Thyroid gland (tissue), 4 donors: ENCODE measurements around the gene C3orf80. TPM values are rescaled to one million over a fixed set of nuclear protein-coding genes. Genes with fewer than 3 reads are reported as not detected.
"Not testable (repeated sequence)": the region's sequence is repeated elsewhere in the genome, so short reads cannot be mapped to it uniquely, and the experiment has no call there.

Experiments
- DNase-seq, 2 donors: peaks; one replicate each; pipeline ENCODE4 v3.0.0-alpha.2; 2019
- H3K27ac ChIP-seq, 3 donors: fragments of 200-600 bp; sonication (generic); 1 replicate in 2 of 3; 2 replicates in 1 of 3; pipeline ENCODE4 v1.5.1; 2016 to 2019; ENCODE audit warnings: mild to moderate bottlenecking in 1 of 3, moderate library complexity in 1 of 3
- H3K27me3 ChIP-seq: fragments of 200-600 bp; sonication (generic); one replicate; pipeline ENCODE4 v1.5.1; 2019
- H3K36me3 ChIP-seq, 2 donors: fragments of 200-600 bp; sonication (generic); one replicate each; pipeline ENCODE4 v1.5.1; 2016 to 2019
- H3K4me1 ChIP-seq, 2 donors: fragments of 200-600 bp; sonication (generic); one replicate each; pipeline ENCODE4 v1.5.1; 2017 to 2019
- H3K4me3 ChIP-seq, 3 donors: fragments of 200-600 bp; sonication (generic); replicated peaks in 1 of 3; 1 replicate in 2 of 3; 2 replicates in 1 of 3; pipeline ENCODE4 v1.5.1; 2016; ENCODE audit warnings: mild to moderate bottlenecking in 1 of 3
- H3K9me3 ChIP-seq: fragments of 200-600 bp; sonication (generic); one replicate; pipeline ENCODE4 v1.5.1; 2017
- CTCF ChIP-seq, 6 experiments: fragments of 200-600 bp in 3 of 6; fragments of 450-650 bp in 3 of 6; sonication (generic) in 3 of 6; IDR thresholded peaks; one replicate each; pipeline ENCODE4 v1.5.1; 2016 to 2019; ENCODE audit warnings: antibody characterized with exemption in 6 of 6, mild to moderate bottlenecking in 2 of 6, inconsistent platforms in 1 of 6, moderate library complexity in 1 of 6
- POLR2A ChIP-seq, 2 donors: fragments of 450-650 bp; IDR thresholded peaks; one replicate each; pipeline ENCODE4 v1.6.1; 2017; ENCODE audit warnings: antibody characterized with exemption in 2 of 2, mild to moderate bottlenecking in 2 of 2, moderate library complexity in 1 of 2
- WGBS, 2 donors: methylation state at CpG; one replicate each; pipeline ENCODE4 v1.1.5; 2017; 5-methylcytosine and 5-hydroxymethylcytosine counted together
- intact Hi-C: fragments of 100-400 bp; cut with DNase I; formaldehyde crosslinking; loops from one replicate; pipeline ENCODE4 v1.15.1; 2023
- total RNA-seq, 4 donors: library from RNA; depleted of rRNA; stranded (reverse); fragments of >200 nt; gene quantifications; one replicate each; pipeline ENCODE4 v1.2.3, GENCODE V29; 2016

The C3orf80 gene
- total RNA-seq, 4 donors from 2014 or later = 0.27 to 0.29 (median 0.29) TPM; not detected in 1

DNA sequence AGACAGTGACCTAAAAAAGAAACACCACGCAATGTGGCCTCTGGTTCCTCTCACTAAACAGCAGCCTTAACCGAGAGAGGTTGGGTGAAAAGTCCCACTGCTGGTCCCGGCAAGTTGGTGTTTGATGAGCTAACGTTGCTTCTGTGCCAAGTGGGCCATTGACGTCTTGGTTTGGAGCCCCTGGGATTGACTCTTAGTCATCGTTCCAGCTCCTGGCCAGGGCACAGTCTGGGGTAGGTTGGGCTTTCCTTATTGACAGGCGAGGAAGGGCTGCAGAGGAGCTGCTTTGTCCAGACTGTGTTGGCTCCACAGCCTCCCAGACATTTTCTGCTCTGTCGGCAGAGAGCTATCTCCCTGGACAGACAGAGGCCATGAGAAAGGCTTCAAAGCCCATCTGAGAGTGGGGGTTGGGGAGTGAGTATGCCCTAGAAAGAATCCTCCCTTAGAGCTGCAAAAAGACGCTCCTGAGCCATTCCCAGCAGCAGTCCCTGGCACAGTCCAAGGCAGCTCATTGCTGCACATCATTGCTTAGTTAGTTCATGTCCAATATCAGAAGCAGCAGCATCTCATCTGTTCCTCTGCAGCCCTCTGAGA, 28.6 kb upstream of the C3orf80 start:
- TF ChIP-seq CTCF (IDR thresholded peaks at IDR 0.05) (no peak), POLR2A (IDR thresholded peaks at IDR 0.05) (no peak)
- Histone ChIP-seq H3K4me3 (no peak overlapping the region), H3K9me3 (no peaks in the 10 kb centered on the region), H3K27ac (no peak overlapping the region), H3K4me1 (no peaks in the 10 kb centered on the region), H3K36me3 (no peaks in the 10 kb centered on the region), H3K27me3 (no peaks in the 10 kb centered on the region)
- intact Hi-C loops = no loop called here
- 68 to 77% methylated on average over 9 of the region's 9 CpGs for WGBS, 2 donors
- no peak for DNase-seq

GRCh38 chr3:160199108-160199507, 26.1 kb upstream of the C3orf80 start:
- Histone ChIP-seq H3K4me1 (no peaks in the 10 kb centered on the region), H3K27ac (no peak overlapping the region), H3K27me3 (no peaks in the 10 kb centered on the region), H3K36me3 (no peaks in the 10 kb centered on the region), H3K9me3 (no peaks in the 10 kb centered on the region), H3K4me3 (no peak overlapping the region)
- 97 to 99% methylated on average over 3 of the region's 3 CpGs for WGBS, 2 donors
- no peak for DNase-seq
- intact Hi-C loops = no loop called here
- TF ChIP-seq CTCF (IDR thresholded peaks at IDR 0.05) = no peak
- TF ChIP-seq POLR2A (IDR thresholded peaks at IDR 0.05) = no peak

- Histone ChIP-seq H3K4me1 (no peaks in the 10 kb centered on the region), H3K4me3 (no peak overlapping the region), H3K27me3 (no peaks in the 10 kb centered on the region), H3K36me3 (no peaks in the 10 kb centered on the region), H3K27ac (no peak overlapping the region), H3K9me3 (no peaks in the 10 kb centered on the region)
- no peak for DNase-seq
- intact Hi-C loops = no loop called here
- 87 to 100% methylated on average over 1 of the region's 1 CpG for WGBS, 2 donors
- TF ChIP-seq POLR2A (IDR thresholded peaks at IDR 0.05) = no peak
- TF ChIP-seq CTCF (IDR thresholded peaks at IDR 0.05) = no peak
These were observed 24.9 kb upstream of the C3orf80 start for GRCh38 chr3:160200353-160200752.

GRCh38 chr3:160204396-160205011, 20.7 kb upstream of the C3orf80 start:
- H3K4me1 ChIP-seq, intact Hi-C loops, DNase-seq, H3K4me3 ChIP-seq, H3K27me3 ChIP-seq, H3K9me3 ChIP-seq, H3K27ac ChIP-seq, H3K36me3 ChIP-seq: not testable (repeated sequence)
- WGBS, 2 donors = 81 to 91% methylated on average over 5 of the region's 5 CpGs

- H3K9me3 ChIP-seq = no peaks in the 10 kb centered on the region
- H3K27me3 ChIP-seq = no peaks in the 10 kb centered on the region
- H3K36me3 ChIP-seq = no peaks in the 10 kb centered on the region
- no peak for DNase-seq
- H3K4me3 ChIP-seq = no peak overlapping the region
- 36 to 48% methylated on average over 4 of the region's 4 CpGs for WGBS, 2 donors
- intact Hi-C loops = no loop called here
- no peak overlapping the region for H3K27ac ChIP-seq
- H3K4me1 ChIP-seq = no peaks in the 10 kb centered on the region
- TF ChIP-seq CTCF (IDR thresholded peaks at IDR 0.05) (no peak), POLR2A (IDR thresholded peaks at IDR 0.05) (no peak)
These were observed 19.6 kb upstream of the C3orf80 start for GRCh38 chr3:160205606-160206005.
